Measurements from ENCODE around the gene TAS2R41.

The TAS2R41 gene

DNA sequence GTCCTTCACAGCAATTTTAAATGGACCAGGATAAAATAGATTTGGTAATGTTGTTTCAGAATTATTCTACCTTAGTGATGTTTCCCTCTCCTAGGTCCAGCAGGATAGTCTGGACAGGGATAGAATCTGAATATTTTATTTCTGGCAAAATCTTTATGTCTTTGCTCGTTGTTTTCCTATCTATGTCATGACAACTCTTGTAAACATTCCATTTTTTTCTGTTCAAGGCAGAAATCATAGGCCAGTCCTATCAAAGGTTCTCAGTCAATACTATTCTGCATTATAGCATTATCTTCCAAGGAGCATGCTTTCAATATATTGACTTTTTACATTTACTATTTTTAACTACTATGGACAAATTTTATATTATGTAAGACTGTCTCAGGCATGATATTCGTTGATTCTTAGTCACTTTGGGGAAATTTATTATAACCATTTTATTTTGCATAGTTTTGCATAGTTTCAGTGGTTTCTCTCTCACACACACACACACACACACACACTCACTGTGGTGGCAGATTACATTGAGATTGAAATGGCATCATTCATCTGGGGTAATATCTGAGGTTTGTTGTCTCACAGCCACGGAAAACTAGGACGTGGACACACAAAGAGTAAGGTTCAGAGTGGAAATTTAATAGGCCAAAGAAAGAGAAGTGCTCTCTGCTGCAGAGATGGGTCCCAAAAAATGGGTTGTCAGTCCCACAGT, 17.2 kb upstream of the TAS2R41 start:
- ChIA-PET CTCF (no interaction called here), POLR2A (no interaction called here)

DNA sequence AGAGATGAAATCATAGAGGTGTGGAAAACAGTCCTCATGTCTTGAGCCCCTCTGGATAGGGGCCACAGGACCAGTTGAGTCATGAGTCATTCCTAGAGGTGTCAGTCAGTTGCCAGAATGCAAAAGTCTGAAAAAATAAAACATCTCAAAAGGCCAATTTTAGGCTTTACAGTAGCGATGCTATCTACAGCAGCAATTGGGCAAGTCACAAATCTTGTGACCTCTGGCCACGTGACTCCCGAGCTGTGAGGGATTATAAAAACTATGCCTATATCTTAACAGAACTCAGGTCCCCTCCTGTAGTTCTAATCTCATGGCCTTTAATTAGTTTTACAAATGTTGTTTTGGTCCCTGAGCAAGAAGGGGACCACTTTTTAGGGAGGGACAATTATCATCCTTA, 15.6 kb upstream of the TAS2R41 start:
- no peaks in the 10 kb centered on the region for H3K36me3 ChIP-seq (ENCODE audit: control insufficient read depth in 2 of 2, insufficient read depth in 1 of 2, low read length in 2 of 2)
- ChIA-PET CTCF (interaction anchor here (0.5 kb wide), 1 partner anchor 58 kb away, joined by 3 read pairs; no protein-coding TSS in a partner anchor), POLR2A (no interaction called here)
- TF ChIP-seq, protein P1, sequence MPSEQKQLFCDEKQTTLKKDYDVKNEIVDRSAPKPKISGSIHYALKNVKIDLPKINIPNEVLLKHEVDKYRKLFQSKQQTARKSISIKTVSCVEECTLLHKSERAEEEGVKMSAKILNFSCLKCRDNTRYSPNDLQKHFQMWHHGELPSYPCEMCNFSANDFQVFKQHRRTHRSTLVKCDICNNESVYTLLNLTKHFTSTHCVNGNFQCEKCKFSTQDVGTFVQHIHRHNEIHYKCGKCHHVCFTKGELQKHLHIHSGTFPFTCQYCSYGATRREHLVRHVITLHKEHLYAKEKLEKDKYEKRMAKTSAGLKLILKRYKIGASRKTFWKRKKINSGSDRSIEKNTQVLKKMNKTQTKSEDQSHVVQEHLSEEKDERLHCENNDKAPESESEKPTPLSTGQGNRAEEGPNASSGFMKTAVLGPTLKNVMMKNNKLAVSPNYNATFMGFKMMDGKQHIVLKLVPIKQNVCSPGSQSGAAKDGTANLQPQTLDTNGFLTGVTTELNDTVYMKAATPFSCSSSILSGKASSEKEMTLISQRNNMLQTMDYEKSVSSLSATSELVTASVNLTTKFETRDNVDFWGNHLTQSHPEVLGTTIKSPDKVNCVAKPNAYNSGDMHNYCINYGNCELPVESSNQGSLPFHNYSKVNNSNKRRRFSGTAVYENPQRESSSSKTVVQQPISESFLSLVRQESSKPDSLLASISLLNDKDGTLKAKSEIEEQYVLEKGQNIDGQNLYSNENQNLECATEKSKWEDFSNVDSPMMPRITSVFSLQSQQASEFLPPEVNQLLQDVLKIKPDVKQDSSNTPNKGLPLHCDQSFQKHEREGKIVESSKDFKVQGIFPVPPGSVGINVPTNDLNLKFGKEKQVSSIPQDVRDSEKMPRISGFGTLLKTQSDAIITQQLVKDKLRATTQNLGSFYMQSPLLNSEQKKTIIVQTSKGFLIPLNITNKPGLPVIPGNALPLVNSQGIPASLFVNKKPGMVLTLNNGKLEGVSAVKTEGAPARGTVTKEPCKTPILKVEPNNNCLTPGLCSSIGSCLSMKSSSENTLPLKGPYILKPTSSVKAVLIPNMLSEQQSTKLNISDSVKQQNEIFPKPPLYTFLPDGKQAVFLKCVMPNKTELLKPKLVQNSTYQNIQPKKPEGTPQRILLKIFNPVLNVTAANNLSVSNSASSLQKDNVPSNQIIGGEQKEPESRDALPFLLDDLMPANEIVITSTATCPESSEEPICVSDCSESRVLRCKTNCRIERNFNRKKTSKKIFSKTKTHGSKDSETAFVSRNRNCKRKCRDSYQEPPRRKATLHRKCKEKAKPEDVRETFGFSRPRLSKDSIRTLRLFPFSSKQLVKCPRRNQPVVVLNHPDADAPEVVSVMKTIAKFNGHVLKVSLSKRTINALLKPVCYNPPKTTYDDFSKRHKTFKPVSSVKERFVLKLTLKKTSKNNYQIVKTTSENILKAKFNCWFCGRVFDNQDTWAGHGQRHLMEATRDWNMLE (tag by site-specific recombination; conservative IDR thresholded peaks at IDR 0.05; ENCODE audit: low read depth) = no peak
- TF ChIP-seq, protein P2, sequence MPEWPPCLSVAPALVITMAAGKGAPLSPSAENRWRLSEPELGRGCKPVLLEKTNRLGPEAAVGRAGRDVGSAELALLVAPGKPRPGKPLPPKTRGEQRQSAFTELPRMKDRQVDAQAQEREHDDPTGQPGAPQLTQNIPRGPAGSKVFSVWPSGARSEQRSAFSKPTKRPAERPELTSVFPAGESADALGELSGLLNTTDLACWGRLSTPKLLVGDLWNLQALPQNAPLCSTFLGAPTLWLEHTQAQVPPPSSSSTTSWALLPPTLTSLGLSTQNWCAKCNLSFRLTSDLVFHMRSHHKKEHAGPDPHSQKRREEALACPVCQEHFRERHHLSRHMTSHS (tag by site-specific recombination; IDR thresholded peaks at IDR 0.05) = no peak
- TF ChIP-seq ZNF423 (tag by site-specific recombination; IDR thresholded peaks at IDR 0.05) (no peak), SETDB1 (IDR thresholded peaks at IDR 0.05; ENCODE audit: insufficient read length, low read length) (no peak), RBAK (tag by site-specific recombination; IDR thresholded peaks at IDR 0.05) (no peak), ZNF138 (tag by site-specific recombination; IDR thresholded peaks at IDR 0.05; ENCODE audit: borderline replicate concordance) (no peak), ZNF311 (tag by site-specific recombination; IDR thresholded peaks at IDR 0.05; ENCODE audit: borderline replicate concordance) (no peak), ZNF19 (tag by site-specific recombination; IDR thresholded peaks at IDR 0.05; ENCODE audit: low read depth) (no peak), ZNF324 (tag by site-specific recombination; IDR thresholded peaks at IDR 0.05) (no peak), ZBTB21 (tag by site-specific recombination; IDR thresholded peaks at IDR 0.05) (no peak), ZNF561 (tag by site-specific recombination; IDR thresholded peaks at IDR 0.05; ENCODE audit: borderline replicate concordance) (no peak), ZNF24 (tag by site-specific recombination; IDR thresholded peaks at IDR 0.05) (no peak), ZNF670 (tag by site-specific recombination; IDR thresholded peaks at IDR 0.05; ENCODE audit: low read depth) (no peak), ZNF112 (tag by site-specific recombination; IDR thresholded peaks at IDR 0.05) (no peak), ZNF350 (tag by site-specific recombination; IDR thresholded peaks at IDR 0.05) (no peak), BCL11B (tag by site-specific recombination; IDR thresholded peaks at IDR 0.05; ENCODE audit: low read depth) (no peak), ZNF221 (tag by site-specific recombination; IDR thresholded peaks at IDR 0.05; ENCODE audit: borderline replicate concordance) (no peak)
- TF ChIP-seq, protein P3, sequence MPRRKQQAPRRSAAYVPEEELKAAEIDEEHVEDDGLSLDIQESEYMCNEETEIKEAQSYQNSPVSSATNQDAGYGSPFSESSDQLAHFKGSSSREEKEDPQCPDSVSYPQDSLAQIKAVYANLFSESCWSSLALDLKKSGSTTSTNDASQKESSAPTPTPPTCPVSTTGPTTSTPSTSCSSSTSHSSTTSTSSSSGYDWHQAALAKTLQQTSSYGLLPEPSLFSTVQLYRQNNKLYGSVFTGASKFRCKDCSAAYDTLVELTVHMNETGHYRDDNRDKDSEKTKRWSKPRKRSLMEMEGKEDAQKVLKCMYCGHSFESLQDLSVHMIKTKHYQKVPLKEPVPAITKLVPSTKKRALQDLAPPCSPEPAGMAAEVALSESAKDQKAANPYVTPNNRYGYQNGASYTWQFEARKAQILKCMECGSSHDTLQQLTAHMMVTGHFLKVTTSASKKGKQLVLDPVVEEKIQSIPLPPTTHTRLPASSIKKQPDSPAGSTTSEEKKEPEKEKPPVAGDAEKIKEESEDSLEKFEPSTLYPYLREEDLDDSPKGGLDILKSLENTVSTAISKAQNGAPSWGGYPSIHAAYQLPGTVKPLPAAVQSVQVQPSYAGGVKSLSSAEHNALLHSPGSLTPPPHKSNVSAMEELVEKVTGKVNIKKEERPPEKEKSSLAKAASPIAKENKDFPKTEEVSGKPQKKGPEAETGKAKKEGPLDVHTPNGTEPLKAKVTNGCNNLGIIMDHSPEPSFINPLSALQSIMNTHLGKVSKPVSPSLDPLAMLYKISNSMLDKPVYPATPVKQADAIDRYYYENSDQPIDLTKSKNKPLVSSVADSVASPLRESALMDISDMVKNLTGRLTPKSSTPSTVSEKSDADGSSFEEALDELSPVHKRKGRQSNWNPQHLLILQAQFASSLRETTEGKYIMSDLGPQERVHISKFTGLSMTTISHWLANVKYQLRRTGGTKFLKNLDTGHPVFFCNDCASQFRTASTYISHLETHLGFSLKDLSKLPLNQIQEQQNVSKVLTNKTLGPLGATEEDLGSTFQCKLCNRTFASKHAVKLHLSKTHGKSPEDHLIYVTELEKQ (tag by site-specific recombination; IDR thresholded peaks at IDR 0.05; ENCODE audit: borderline replicate concordance) = no peak
- no peak overlapping the region for H3K27ac ChIP-seq (ENCODE audit: extremely low read depth, low read depth, low read length)
- H3K4me3 ChIP-seq (ENCODE audit: low read depth, low read length) = no peak overlapping the region
- H3K9me3 ChIP-seq (ENCODE audit: control insufficient read depth, insufficient read depth, low read depth, low read length) = no peaks in the 10 kb centered on the region
- H3K4me1 ChIP-seq (ENCODE audit: control insufficient read depth, insufficient read depth, low read length) = no peaks in the 10 kb centered on the region

More for the DNA sequence above, 17.2 kb upstream of the TAS2R41 start:
- no peaks in the 10 kb centered on the region for H3K36me3 ChIP-seq (ENCODE audit: control insufficient read depth in 2 of 2, insufficient read depth in 1 of 2, low read length in 2 of 2)
- H3K4me1 ChIP-seq (ENCODE audit: control insufficient read depth, insufficient read depth, low read length) = no peaks in the 10 kb centered on the region
- no peak overlapping the region for H3K27ac ChIP-seq (ENCODE audit: extremely low read depth, low read depth, low read length)
- TF ChIP-seq ZNF785 (tag by site-specific recombination; IDR thresholded peaks at IDR 0.05) = no peak
- TF ChIP-seq, protein P4, sequence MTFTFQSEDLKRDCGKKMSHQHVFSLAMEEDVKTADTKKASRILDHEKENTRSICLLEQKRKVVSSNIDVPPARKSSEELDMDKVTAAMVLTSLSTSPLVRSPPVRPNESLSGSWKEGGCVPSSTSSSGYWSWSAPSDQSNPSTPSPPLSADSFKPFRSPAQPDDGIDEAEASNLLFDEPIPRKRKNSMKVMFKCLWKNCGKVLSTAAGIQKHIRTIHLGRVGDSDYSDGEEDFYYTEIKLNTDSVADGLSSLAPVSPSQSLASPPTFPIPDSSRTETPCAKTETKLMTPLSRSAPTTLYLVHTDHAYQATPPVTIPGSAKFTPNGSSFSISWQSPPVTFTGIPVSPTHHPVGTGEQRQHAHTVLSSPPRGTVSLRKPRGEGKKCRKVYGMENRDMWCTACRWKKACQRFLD (tag by site-specific recombination; IDR thresholded peaks at IDR 0.05) = no peak
- TF ChIP-seq ZNF335 (tag by site-specific recombination; conservative IDR thresholded peaks at IDR 0.05) = no peak
- no peak for TF ChIP-seq ZNF548 (tag by site-specific recombination; IDR thresholded peaks at IDR 0.05)
- no peak for TF ChIP-seq ZNF366 (tag by site-specific recombination; conservative IDR thresholded peaks at IDR 0.05)
- no peak for TF ChIP-seq KLF10 (tag by site-specific recombination; IDR thresholded peaks at IDR 0.05)
- TF ChIP-seq ZNF571 (tag by site-specific recombination; IDR thresholded peaks at IDR 0.05) = no peak
- TF ChIP-seq ZNF2 (tag by site-specific recombination; IDR thresholded peaks at IDR 0.05) = no peak
- no peak for TF ChIP-seq ZNF658 (tag by site-specific recombination; IDR thresholded peaks at IDR 0.05)
- TF ChIP-seq ZNF768 (tag by site-specific recombination; IDR thresholded peaks at IDR 0.05) = no peak
- TF ChIP-seq GLIS2 (tag by site-specific recombination; IDR thresholded peaks at IDR 0.05) = no peak
- H3K9me3 ChIP-seq (ENCODE audit: control insufficient read depth, insufficient read depth, low read depth, low read length) = no peaks in the 10 kb centered on the region
- H3K4me3 ChIP-seq (ENCODE audit: low read depth, low read length) = no peak overlapping the region
